ENCODE data around the gene LAMB3.
"Not testable (repeated sequence)": the region's sequence is repeated elsewhere in the genome, so short reads cannot be mapped to it uniquely, and the experiment has no call there.

Gene LAMB3

DNA sequence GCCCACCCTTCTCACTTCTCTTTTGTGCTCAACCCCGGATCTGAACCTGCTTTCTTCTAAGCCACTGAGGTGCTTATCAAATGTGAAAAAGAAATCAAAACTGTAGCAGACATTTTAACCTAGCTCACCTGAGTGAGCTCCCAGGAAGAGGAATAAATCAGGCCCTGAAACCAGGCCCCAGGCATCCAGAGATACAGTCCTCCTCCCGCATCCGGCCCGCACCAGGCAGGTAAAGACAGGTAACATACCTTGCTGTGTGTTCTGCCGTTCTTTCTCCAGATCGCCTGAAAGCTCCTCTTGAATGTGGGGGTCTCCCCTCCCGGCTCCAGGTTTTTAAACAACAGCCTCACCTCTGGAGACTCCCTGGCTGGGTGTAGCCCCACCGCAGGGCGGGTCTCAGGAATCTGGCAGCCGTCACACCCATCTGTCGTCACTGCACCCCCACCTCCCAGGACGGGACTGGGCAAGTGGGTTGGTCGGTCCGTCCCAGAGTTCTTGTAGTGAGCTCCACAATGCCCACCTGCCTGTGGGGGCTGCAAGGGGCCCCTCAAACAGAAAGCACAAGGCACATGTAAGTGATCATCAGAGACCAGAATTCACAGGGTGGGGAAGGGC is at the start of gene LAMB3:
TSS of gene LAMB3 (minus strand) at position 305 of the 615 bp plus-strand sequence. CDS start 1,481 bp downstream, outside the sequence.
- DNase-seq, result no peak

DNA sequence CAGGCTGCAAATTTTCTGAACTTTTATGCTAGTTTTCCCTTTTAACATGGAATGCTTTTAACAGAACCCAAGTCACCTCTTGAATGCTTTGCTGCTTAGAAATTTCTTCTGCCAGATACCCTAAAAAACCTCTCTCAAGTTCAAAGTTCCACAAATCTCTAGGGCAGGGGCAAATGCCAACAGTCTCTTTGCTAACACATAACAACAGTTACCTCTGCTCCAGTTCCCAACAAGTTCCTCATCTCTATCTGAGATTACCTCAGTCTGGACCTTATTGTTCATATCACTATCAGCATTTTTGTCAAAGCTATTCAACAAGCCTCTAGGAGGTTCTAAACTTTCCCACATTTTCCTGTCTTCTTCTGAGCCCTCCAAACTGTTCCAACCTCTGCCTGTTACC is 48.5 kb upstream of the LAMB3 start:
- not testable (repeated sequence) for DNase-seq

DNA sequence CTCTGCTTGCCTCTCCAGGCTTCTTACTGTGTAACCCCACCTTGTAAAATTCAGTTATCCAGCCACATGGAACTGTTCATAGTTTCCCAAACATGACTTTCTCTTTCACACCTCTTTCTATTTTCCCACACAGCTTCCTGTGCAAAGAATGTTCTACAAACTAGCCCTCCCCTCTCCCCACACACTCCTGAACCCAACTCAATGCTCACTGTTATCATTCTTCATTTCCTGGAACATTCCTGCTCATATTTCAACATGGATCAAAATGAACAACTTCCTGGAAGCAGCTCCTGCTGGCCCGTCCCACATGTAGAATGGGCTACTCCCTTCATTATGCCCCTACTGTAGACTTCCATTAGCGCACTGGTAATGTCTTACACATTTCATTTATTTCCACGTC is 44.9 kb upstream of the LAMB3 start:
- no peak for DNase-seq

- DNase-seq, result no peak
Observed at GRCh38 chr1:209696673-209697072, 44.4 kb upstream of the LAMB3 start.

GRCh38 chr1:209692745-209693504 is 40.7 kb upstream of the LAMB3 start:
- no peak for DNase-seq

DNA sequence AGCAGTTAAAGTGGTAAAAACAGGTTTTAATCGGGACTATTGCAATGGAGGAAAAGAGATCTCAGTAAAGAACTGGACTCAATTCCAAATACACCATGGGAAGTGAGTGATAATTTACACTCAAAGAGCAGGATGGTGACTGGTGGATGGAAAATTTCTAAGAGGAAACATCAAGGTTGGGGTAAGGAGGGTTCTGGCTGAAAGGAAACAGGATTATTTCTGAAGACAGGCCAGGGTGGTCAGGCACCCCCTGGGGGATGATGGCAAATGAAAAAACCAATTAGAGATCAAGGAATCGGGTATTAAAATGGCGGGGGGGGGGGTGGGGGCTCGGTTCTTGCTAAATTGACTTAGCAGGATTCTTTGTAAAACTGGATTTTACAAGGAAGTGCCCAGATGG is 40.1 kb upstream of the LAMB3 start:
- DNase-seq, result no peak

- DNase-seq, result no peak
Observed at GRCh38 chr1:209691237-209691636, 39.0 kb upstream of the LAMB3 start.

GRCh38 chr1:209689477-209689876 is 37.3 kb upstream of the LAMB3 start:
- no peak for DNase-seq

DNA sequence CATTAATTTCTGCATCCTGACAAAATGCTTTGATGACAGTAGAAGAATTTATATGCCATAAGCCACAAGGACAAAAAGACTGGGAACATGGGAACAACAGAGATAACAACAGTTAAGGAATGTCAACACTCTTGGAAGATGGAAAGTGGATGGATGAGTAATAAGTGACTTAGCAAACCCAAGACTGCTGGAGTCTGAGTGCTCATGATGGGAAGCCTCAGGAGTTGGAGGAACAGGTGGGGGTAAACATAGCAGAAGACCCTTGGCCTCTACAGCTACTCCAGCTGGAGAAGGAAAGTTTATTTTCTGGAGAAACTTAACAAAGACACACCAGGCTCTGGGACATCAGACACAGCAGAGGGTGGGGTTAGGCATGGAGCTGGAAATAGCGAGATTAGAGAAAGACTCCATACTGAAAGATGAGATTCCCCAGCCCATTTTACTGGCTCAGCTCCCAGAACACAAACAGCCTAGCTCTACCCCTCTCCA is 36.6 kb upstream of the LAMB3 start:
- DNase-seq, result no peak

DNA sequence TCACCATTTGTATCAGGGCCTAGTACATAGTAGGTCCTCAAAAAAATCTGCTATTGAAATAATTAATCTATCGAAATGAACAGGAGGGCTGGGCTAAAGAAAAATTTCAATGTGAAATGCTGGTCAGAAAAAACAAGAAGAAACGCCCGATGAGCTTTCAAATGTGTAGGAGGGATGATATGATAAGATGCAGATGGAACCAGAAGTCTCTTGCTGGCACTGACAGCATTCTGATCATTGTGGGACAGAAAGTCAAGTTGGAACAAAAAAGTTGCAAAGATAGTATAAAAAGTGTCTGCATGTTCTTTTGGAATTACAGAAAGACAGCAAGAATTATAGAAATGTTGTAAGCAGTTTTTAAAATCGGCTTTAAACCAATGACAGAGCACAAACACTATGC is 34.1 kb upstream of the LAMB3 start:
- DNase-seq, result no peak

GRCh38 chr1:209685821-209686220 is 33.6 kb upstream of the LAMB3 start:
- no peak for DNase-seq

DNA sequence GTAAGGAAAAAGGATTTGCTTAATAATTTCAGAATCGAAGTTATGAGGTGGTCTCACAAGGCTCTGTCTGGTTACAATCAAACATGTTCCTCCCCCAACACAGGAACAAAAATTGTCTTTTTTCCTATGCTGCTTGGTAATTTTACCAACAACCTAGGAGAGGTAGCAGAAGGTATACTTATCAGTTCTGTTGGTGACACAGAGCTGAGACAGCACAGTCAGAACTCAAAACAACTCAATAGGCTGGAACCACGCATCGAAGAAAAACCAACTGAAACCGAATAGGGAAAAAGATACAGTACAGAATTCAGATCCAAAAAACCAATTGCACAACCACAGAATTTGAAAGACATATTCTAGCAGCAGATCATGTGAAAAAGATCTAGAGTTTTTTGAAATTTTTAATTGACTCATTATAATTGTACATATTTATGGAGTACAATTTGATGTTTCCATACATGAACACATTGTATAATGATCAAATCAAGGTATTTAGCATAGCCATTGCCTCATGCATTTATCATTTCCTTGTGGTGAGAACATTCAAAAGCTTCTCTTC is 26.8 kb upstream of the LAMB3 start:
- DNase-seq, result no peak

DNA sequence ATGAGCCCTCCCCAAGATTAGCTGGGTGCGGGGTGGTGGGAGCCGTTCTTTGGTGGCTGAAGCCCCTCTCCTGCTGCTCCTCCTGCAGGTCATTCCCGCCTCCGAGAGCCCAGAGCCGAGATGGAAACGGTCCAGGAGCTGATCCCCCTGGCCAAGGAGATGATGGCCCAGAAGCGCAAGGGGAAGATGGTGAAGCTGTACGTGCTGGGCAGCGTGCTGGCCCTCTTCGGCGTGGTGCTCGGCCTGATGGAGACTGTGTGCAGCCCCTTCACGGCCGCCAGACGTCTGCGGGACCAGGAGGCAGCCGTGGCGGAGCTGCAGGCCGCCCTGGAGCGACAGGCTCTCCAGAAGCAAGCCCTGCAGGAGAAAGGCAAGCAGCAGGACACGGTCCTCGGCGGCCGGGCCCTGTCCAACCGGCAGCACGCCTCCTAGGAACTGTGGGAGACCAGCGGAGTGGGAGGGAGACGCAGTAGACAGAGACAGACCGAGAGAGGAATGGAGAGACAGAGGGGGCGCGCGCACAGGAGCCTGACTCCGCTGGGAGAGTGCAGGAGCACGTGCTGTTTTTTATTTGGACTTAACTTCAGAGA is 23.4 kb upstream of the LAMB3 start:
- no peak for DNase-seq

DNA sequence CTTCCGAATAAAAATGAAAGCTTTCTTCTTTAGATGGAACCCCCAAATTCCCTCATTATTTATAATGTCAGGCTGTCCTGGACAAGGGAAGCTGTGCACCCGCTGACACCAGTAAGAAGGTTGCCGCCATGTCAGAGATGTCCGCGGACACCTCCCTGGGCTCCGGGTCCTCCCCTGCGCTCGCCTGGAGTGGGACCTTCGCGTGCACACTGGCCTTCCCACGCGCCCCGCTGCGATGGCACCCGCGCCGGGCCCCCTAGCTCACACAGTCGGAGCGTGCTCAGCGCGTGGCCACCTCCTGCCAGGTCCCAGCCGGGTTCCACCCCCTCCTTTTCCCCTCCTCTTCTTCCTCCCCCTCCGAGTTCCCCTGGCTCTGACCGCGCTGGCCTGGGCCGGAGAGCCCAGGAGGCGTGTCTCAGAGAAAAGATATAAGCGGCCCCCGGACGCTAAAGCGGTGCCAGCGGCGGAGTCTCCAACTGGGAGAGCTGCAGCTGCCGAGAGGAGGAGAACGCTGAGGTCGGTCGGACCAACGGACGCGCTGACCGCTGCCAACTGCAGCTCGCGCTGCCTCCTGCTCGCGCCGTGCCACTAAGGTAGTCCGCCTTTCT is 22.8 kb upstream of the LAMB3 start, which contains the start of gene G0S2:
TSS of gene G0S2 (plus strand) at position 456 of the 608 bp plus-strand sequence. CDS start 273 bp downstream, outside the sequence.
- no peak for DNase-seq

- DNase-seq, result no peak
Observed at GRCh38 chr1:209673631-209674417, 21.6 kb upstream of the LAMB3 start.

DNA sequence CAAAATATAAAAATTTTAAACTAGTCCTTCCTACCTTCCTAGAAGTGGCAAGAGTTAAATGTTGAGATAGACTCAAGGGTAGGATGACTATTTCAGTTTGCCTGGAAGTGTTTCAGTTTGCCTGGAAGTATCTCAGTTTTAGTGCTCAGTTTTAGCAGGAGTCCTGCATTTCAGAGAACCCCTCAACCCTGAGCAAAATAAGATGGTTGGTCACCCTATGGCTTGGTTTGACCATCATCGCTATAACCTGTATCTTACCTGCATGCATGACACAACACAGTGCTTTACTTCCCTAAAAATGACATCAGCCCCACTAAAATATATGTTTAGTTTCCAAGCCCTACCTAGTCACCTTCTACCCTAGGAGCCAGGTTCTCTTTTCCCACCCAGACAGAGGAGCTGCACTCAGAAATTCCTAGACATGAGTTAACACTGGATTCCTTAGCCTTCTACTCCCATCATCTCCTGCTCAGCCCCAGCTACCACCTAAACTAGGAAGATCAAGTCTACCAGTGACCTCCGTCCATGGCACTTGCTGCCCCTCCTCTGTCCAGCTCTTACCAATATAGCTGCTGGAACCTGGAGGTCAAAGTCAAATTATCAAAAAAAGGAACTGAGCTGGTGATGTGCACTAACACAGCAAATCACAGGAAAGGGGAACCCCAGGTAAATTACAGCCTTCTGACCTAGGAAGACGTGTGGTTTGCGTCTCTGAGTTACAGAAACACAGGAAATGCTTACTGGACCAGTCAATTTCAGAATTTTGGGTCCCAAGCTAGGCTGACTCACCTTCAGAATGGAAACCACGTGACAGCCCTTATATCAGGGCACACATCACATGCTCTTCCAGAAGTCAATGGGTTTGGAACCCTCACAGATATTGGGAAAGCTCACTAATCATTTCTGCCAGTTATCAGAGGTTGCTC is 20.7 kb upstream of the LAMB3 start:
- DNase-seq, result no peak

GRCh38 chr1:209670441-209671082 is 18.3 kb upstream of the LAMB3 start:
- no peak for DNase-seq

- no peak for DNase-seq
Observed at GRCh38 chr1:209667708-209668107, 15.5 kb upstream of the LAMB3 start.

DNA sequence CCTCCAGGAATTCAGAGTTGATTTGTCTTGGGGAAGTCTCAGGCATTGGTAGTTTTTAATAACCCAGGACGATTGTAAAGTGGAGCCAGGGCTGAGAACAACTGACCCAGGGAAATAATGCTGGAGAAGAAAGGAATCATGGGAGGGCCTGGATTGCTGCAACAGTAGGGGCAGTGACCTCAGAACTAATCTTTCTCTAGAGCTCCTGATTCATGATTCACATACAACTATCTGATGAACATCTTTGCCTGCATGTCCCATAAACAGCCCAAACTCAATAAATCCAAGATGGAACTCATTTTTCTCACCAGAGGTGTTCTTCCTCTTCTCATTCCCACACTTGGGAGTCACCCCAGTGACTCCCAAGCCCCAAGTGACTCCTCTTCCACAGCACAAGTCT is 14.9 kb upstream of the LAMB3 start:
- no peak for DNase-seq

- no peak for DNase-seq
Observed at GRCh38 chr1:209662879-209663327, 10.7 kb upstream of the LAMB3 start.

DNA sequence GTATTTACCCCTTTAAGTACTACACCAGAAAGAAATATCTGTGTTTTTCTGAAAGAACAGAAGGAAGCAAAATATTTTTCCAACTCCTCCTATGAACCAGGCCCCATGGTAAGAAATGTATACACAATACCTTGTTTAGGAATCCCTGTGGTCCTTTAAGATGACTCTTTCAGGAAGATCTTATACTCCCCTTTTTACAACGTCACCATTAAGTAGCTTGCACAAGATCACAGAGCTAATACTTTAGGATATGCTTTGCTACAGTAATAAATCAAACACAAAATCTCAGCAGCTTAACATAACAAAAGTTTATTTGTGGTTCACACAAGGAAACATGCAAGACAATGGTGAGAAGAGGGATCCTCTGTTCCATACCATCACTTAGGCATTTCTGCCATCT is 8.8 kb upstream of the LAMB3 start:
- DNase-seq, result no peak

All from NCI-H187 treated with DMSO at 0.1 percent for 48 hours (cell line).